ENCODE data around the gene RPL6.
"Not testable (repeated sequence)": the region's sequence is repeated elsewhere in the genome, so short reads cannot be mapped to it uniquely, and the experiment has no call there.

The RPL6 gene

DNA sequence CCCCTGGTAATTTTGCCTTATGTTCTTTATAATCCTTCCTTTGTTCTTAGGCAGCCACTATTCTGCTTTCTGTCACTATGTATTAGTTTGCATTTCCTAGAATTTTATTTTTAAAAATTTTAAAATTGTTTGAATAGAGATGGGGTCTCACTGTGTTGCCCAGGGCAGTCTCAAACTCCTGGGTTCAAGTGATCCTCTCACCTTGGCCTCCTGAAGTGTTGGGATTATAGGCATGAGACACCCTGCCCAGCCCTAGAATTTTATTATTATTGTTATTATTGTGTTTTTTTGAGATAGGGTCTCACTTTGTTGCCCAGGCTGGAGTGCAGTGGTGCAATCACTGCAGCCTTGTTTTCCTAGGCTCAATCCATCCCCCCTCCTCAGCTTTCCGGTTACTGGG lies 12.0 kb upstream of the RPL6 start:
- no peak for DNase-seq (ENCODE audit: low read depth, low spot score)
- no peak overlapping the region for H3K27ac ChIP-seq

DNA sequence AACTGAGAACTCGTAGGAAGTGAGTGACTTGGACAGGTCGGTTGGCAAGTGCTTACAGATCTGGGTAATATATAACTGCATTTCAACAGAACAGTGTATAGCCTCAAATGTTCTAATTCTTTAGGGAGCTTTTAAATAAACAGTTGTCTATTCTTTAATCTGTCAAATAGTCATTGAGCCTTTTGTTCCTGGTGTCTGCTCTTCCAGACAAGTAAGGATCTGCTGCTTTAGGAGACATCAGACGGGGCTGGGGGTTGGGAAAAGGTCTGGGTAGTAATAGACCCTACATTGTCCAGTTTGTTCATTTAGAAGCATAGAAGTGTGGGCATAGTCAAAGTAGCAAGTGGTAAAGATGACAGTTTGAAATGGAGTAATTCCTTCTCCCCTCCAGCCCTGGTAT lies 11.3 kb upstream of the RPL6 start:
- DNase-seq (ENCODE audit: low read depth, low spot score) = no peak
- no peak overlapping the region for H3K27ac ChIP-seq

DNA sequence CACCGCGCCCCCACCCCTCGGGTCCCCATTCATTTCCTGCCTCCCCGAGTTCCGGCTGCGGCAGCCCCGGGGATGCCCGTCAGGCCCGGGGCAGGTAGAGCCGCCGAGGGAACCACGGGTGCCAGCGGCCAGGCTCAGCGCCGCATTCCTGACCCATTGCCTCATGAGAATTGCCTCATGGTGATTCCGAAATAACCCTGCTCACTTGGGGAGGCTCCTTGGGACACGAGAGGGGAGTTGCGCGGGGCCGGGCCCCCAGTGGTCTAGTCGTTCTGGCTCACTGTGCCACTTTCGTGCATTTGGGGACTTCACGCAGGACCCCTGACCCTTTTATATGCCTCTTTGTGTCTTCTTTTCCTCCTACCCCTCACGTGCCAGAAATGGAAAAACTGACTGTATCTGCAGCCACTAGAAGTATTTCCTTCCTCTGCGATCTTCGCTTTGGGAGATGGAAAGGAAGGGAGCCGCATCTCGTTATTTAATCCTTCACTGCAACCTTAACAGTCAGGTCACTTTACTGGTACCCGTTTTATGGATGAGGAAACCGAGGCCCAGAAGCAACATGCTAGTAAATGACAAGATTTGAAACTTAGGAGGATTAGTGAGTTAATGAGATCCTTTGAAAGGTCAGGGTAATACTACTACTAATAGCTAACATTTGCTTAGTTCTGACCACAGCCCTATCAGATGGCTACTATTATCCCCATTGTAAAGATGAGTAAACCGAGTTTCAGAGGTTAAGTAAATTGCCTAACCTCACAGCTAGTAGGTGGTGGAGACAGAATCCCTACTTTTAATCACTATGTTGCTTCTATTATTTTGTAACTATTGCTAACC lies 10.1 kb upstream of the RPL6 start:
- peak overlapping the region; percentile 97 for H3K27ac ChIP-seq
- DNase-seq (ENCODE audit: low read depth, low spot score) = peak; percentile 24

DNA sequence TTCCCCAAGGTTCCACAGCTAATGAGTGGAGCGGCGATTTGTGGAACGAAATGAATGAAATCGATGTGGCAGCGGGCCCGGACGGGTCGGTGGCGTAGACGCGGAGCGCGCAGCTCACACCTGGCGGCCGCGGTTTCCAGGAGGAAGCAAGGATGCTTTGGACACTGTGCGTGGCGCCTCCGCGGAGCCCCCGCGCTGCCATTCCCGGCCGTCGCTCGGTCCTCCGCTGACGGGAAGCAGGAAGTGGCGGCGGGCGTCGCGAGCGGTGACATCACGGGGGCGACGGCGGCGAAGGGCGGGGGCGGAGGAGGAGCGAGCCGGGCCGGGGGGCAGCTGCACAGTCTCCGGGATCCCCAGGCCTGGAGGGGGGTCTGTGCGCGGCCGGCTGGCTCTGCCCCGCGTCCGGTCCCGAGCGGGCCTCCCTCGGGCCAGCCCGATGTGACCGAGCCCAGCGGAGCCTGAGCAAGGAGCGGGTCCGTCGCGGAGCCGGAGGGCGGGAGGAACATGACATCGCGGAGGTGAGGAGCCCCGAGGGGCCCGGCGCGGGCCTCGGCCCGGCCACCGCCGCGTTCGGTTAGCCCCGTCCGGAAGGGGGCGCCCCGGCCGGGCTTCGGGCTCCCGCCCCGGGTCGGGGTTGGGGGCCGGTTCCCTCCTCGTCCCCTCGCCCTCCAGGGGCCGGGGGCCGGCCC lies 9.3 kb upstream of the RPL6 start, which contains the start of gene PTPN11:
Gene PTPN11, plus strand, starts transcription at position 340 of the 689 bp plus-strand sequence. Its CDS starts 165 bp downstream, at position 505.
- no peak for DNase-seq (ENCODE audit: low read depth, low spot score)
- H3K27ac ChIP-seq = peak within 1 kb of the TSS; percentile 97

DNA sequence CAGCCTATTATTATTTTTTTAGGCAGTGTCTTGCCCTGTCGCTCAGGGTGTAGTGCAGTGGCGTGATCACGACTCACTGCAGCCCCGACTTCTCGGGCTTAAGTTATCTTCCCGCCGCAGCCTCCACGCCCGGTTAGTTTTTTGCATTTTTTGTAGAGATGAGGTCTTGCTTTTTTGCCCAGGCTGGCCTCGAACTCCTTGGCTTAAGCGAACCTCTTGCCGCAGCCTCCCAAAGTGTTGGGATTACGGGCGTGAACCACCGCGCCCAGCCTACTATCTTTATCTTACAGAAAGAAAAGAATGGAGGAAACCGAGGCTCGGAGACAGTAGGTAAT lies 8.8 kb upstream of the RPL6 start:
- H3K27ac ChIP-seq = peak overlapping the region; percentile 97
- DNase-seq (ENCODE audit: low read depth, low spot score) = no peak

DNA sequence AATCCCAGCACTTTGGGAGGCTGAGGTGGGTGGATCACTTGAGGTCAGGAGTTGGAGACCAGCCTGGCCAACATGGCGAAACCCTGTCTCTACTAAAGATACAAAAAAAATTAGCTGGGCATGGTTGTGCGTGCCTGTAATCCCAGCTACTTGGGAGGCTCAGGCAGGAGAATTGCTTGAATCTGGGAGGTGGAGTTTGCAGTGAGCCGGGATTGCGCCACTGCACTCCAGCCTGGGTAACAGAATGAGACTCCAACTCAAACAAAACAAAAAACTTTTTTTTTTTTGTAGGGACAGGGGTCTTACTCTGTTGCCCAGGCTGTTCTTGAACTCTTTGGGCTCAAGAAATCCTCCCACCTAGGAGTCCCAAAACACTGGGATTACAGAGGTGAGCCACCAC lies 6.1 kb upstream of the RPL6 start:
- not testable (repeated sequence) for DNase-seq (ENCODE audit: low read depth, low spot score); H3K27ac ChIP-seq

DNA sequence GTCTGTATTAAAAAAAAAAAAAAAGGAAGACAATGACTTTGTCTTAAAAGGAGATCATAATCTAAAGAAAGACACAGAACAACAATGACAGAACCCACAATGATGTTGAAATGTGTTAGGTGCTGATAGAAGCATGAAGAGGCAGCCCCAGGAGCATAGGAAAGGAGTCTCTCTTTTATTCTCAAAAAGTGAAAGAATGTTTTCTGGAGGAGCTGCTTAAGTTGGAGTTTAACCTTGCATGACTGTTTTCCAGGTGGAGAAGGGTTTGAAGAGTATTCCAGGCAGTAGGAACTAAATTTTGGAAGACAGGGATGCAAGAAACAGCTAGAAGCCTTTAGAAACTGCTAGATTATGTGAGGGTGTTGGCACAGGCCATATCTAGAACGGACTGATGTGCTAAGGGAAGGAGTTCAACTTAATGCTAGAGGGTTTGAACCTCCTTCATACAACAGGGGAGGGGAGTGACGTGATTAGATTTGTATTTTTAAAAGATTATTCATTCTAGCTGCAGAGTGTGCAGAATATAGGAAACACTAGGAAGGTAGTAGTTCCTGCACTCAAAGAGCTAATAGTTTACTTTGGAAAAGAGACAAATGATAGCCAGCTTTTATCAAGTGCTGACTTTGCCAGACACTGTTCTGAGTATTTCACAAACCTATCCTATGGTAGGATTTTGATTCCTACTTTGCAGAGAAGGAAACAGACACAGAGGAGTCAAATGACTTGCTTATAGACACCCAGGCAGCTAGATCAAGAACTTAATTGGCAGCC lies 4.6 kb upstream of the RPL6 start:
- DNase-seq (ENCODE audit: low read depth, low spot score) = no peak
- no peak overlapping the region for H3K27ac ChIP-seq

DNA sequence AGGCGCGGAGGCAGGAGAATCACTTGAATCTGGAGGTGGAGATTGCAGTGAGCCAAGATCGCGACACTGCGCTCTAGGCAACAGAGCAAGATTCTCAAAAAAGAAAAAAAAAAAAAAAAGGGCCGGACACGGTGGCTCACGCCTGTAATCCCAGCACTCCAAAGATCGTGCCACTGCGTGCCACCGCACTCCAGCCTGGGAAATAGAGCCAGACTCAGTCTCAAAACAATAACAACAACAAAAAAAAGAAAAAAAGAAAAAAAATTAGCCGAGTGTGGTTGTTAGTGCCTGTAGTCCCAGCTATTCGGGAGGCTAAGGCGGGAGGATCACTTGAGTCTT lies 470 bp upstream of the RPL6 start:
- no peak for DNase-seq (ENCODE audit: low read depth, low spot score)
- H3K27ac ChIP-seq = no peak overlapping the region

DNA sequence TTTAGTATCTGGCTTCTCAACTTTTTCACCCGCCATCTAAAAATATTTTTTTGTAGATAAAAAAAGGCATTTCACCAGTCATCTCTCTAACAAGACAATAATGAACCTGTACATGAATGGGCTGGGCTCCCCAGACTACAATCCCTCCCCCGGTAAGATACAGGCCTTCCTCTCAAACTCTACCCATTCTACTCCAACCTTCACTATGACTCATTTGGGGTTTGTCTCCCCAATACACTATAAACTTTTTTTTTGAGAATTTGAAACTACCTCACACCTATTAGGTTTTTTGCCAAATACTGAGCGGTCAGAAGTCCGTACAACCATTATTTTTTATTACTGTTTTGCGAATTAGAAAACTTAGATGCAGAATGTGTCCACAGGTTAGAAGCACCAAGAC lies 784 bp downstream of the RPL6 start:
- H3K27ac ChIP-seq = peak overlapping the region; percentile 92
- DNase-seq (ENCODE audit: low read depth, low spot score) = no peak

DNA sequence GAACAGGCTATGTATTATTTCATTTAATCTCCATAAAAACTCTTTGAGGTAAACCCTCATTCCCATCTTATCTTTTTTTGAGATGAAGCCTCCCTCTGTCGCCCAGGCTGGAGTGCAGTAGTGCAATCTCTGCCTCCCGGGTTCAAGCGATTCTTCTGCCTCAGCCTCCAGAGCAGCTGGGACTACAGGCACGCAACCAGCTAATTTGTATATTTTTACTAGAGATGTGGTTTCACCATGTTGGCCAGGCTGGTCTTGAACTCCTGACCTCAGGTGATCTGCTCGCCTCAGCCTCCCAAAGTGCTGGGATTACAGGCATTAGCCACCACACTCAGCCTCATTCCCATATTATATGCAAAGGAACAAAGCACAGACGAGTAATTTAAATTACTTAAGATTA lies 1.7 kb downstream of the RPL6 start:
- not testable (repeated sequence) for DNase-seq (ENCODE audit: low read depth, low spot score)
- H3K27ac ChIP-seq = peak overlapping the region; percentile 92

DNA sequence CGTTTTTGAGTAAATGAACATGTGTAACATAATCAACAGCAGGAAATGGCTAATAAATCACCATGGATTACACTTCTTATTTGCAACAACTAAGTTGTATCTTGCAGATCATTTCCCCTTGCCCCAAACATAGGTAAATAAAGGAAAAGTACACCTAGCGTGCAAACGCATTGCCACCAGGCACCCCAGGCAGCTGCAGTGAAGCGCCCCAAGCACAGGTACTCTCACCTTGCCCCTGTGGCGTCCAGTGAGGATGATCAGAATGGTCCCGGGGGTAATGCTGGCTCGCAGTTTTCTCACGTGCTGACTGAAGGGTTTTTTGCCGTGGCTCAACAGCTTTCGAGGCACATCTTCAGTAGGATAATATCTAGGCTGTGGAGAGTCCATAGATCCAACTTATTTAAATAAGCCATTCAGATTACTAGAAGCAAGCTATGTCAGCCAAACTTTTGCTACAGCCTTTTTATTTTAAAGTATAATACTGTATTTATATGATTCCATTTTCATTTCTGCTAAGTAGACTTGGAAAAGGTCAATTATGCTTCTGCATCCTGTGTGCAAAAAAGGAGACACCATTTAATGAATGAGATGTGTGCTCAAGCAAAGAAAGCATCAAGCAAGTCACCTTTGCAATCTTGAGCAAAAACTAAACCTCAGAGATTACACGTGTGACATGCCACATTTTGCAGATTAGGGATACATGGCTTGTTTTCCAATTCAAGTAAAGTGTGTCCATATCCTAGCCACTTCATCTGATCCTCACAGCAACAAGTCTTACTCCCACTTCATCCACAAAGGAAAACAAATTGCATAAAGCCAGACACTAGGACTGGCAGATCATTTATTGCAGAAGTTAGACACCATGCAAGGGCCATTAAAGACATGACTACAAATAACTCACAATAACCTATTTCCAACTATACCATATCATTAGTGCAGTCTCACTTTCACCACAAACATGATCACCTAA lies 2.6 kb downstream of the RPL6 start:
- H3K27ac ChIP-seq = no peak overlapping the region
- no peak for DNase-seq (ENCODE audit: low read depth, low spot score)

DNA sequence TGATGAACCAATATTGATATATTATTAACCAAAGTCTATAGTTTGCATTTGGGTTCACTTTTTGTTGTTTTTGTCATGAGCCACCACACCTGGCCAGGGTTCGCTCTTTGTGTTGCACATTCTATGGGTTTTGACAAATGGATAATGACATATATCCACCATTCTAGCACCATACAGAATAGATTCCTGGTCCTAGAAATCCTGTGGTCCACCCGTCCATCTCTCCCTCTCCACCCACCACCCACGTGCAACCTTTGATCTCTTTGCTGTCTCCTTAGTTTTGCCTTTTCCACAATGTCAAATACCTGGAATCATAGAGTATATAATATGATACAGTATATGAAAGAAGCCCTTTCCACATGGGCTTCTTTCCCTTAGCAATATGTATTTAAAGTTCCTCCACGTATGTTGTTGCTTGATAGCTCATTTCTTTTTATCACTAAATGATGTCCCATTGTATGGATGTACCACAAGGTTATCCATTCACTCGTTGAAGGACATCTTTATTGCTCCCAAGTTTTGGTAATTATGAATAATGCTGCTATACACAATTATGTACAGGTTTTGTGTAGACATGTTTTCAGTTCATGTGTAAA lies 7.4 kb downstream of the RPL6 start:
- DNase-seq (ENCODE audit: low read depth, low spot score) = no peak
- H3K27ac ChIP-seq = peak overlapping the region; percentile 9

DNA sequence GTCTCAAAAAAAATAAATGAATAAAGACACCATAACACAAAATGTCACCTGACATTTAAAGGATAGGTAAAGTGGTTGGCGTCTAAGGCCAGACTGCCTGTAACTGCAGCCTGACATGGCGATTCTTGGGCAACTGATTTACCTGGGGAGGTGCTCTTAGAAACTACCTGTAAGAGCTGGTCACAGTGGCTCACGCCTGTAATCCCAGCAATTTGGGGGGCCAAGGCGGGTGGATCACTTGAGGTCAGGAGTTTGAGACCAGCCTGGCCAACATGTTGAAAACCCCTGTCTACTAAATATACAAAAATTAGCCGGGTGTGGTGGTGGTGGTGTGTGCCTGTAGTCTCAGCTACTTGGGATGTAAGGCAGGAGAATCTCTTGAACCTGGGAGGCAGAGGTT lies 8.4 kb downstream of the RPL6 start:
- no peak overlapping the region for H3K27ac ChIP-seq
- DNase-seq (ENCODE audit: low read depth, low spot score) = no peak

DNA sequence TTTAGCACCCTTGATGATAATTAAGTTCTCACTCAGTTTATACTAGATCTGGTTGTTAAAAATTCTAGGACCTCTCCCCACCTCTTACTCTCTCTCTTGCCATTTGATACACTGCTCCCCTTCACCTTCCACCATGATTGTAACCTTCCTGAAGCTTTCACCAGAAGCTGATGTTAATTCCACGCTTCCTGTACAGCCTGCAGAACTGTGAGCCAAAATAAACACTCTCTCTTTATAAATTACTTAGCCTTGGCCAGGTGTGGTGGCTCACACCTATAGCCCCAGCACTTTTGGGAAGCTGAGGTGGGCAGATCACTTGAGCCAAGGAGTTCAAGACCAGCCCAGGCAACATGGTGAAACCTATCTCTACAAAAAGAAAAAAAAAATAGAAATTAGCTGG lies 16.1 kb downstream of the RPL6 start:
- no peak for DNase-seq (ENCODE audit: low read depth, low spot score)
- no peak overlapping the region for H3K27ac ChIP-seq

DNA sequence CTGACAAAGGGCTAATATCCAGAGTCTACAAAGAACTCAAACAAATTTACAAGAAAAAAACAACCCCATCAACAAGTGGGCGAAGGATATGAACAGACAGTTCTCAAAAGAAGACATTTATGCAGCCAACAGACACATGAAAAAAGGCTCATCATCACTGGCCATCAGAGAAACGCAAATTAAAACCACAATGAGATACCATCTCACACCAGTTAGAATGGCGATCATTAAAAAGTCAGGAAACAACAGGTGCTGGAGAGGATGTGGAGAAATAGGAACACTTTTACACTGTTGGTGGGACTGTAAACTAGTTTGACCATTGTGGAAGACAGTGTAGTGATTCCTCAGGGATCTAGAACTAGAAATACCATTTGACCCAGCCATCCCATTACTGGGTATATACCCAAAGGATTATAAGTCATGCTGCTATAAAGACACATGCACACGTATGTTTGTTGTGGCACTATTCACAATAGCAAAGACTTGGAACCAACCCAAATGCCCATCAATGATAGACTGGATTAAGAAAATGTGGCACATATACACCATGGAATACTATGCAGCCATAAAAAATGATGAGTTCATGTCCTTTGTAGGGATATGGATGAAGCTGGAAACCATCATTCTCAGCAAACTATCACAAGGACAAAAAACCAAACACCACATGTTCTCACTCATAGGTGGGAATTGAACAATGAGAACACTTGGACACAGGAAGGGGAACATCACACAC lies 19.3 kb downstream of the RPL6 start:
- not testable (repeated sequence) for DNase-seq (ENCODE audit: low read depth, low spot score); H3K27ac ChIP-seq

DNA sequence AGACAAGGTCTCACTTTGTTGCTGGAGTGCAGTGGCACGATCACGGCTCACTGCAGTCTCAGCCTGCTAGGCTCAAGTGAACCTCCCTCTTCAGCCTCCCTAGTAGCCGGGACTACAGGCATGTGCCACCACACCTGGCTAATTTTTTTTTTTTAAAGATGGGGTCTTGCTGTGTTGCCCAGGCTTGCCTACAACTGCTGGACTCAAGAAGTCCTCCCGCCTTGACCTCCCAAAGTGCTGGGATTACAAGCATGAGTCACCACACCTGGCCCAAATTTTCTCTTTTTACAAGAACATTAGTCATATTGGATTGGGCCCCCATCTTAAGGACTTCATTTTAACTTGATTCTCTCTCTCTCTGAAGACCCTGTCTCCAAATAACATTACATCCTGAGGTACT lies 20.2 kb downstream of the RPL6 start:
- no peak for DNase-seq (ENCODE audit: low read depth, low spot score)
- no peak overlapping the region for H3K27ac ChIP-seq

DNA sequence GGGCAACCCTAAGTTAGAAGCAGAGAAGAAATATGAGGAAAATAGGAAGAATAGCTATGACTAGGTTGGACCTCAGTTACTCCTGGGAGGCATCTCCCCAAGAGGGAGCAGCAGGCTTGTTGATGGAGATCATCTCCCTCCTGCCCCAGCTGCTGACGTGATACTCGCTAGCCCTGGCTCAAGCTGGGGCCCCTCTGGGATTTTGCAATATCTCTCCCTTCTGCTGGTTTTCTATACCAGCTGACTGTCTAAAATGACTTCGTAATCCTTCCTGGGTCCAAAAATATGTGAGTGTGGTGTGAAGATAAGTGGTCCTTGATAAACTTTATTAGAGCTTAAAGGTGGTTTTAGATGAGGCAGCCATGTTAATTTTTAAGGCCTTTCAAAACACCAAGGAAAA lies 22.7 kb downstream of the RPL6 start:
- DNase-seq (ENCODE audit: low read depth, low spot score) = no peak
- H3K27ac ChIP-seq = no peak overlapping the region

DNA sequence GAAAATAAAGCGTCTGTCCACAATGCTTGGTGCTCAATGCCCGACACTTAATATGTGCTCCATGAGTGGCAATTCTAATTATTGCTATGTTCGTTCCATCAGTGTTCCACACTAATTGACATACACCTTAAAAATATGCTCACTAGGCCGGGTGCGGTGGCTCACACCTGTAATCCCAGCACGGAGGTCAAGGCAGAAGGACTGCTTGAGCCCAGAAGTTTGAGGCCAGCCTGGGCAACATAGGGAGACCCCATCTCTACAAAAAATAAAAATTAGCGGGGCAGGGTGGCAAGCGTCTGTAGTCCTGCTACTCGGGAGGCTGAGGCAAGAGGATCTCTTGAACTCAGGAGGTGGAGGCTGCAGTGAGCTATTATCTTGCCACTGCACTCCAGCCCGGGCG lies 26.5 kb downstream of the RPL6 start:
- DNase-seq (ENCODE audit: low read depth, low spot score) = no peak
- no peak overlapping the region for H3K27ac ChIP-seq
